IMR-90 (cell line): ENCODE data around the gene BNIP2.

ENCODE experiments used
- CHD1 ChIP-seq: IDR thresholded peaks from 2 replicates; pipeline ENCODE4 v1.6.1; 2012; ENCODE audit warnings: low read depth, low read length, improper control_type of control experiment
- CTCF ChIP-seq: conservative IDR thresholded peaks from 2 replicates; pipeline ENCODE4 v1.5.1; 2012; ENCODE audit warnings: mild to moderate bottlenecking, low read depth, low read length, improper control_type of control experiment
- FOS ChIP-seq: fragments of 150-350 bp; IDR thresholded peaks from 2 replicates; pipeline ENCODE4 v1.6.1; 2016; ENCODE audit warnings: low read depth, low read length
- MAFK ChIP-seq: IDR thresholded peaks from 2 replicates; pipeline ENCODE4 v1.6.1; 2012; ENCODE audit warnings: low read depth, low read length, improper control_type of control experiment
- MXI1 ChIP-seq: IDR thresholded peaks from 2 replicates; pipeline ENCODE4 v1.6.1; 2012; ENCODE audit warnings: low read depth, mild to moderate bottlenecking, low read length, moderate library complexity, borderline replicate concordance
- POLR2A ChIP-seq: IDR thresholded peaks from 2 replicates; pipeline ENCODE4 v1.6.1; 2012; ENCODE audit warnings: mild to moderate bottlenecking, low read depth, low read length

- TF ChIP-seq CTCF (no peak), POLR2A (no peak), MAFK (no peak), MXI1 (no peak), FOS (no peak), CHD1 (no peak)
These were observed 34.7 kb upstream of the BNIP2 start for GRCh38 chr15:59723687-59724346.
